Raji (cell line): ENCODE measurements around the gene CUX1.

Experiments used
- POLR2A ChIP-seq: IDR thresholded peaks from 2 replicates; pipeline ENCODE4 v1.6.1; 2011; ENCODE audit warnings: low read depth, low read length, control low read depth; ENCODE audit not compliant: insufficient read depth

CUX1 gene

DNA sequence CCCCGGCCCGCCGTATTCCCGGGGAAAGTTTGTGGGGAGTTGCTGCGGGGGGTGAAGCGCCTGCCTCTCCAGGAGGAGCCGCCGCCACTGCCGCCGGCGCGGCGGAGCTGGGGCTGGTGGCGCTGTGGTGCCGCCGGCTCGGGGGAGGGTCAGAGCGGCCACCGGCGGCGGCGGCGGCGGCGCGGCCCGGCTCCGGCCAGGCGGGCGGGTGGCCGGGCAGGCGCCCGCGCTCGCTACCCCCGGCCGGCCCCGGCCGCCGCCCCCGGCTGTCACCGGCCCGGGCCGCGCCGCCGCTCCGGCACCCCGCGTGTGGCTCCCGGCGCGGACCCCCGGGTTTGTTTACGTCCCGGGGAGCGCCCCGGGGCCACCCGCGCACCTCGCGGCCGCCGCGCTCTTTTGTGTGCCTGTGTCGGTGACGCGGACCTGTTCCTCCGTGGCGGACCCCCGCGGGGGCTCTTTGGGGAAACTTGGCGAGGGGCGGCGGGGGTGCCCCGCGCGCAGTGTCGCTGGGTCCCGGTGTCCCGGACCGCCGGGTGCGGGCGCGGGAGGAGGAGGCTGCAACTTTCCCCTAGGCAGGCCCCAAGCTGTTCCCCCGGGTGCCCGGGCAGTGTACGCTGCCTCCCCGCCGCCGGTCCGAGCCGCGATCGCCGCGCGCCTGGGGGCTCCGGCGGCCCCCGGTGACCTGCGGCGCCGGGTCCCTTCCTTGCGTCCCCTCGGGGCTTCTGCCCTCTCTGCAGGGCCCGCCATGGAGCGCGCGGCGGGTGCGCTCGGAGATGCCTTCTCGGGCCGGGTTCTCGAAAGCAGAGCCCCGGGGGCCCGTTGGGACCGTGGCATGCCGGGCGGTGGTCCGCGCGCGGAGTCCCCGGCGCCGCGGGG lies 593 bp upstream of the CUX1 start:
- TF ChIP-seq POLR2A, result no peak

- no peak for TF ChIP-seq POLR2A
Observed at GRCh38 chr7:101818287-101819071, 1.1 kb downstream of the CUX1 start.

DNA sequence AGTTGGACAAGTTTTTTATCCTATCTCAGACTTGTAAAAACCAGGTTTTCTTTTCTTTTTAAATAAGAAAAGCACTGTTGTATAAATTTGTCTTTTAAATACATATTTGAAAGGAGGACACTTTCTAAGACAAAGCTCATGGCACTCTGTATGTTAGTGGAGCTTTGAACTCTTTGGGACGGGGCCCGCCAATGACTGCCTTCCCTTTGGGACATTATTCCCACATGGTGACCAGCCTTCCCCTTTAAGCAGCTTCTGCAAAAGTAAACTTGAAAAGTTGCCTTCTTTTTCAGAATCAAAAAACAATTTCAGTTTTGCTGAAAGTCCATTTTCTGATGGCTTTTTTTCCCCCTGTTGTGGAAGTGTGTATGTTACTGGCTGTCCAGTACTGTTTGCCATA lies 1.8 kb downstream of the CUX1 start:
- no peak for TF ChIP-seq POLR2A

- TF ChIP-seq POLR2A, result no peak
Observed at GRCh38 chr7:101819913-101820522, 2.6 kb downstream of the CUX1 start.

DNA sequence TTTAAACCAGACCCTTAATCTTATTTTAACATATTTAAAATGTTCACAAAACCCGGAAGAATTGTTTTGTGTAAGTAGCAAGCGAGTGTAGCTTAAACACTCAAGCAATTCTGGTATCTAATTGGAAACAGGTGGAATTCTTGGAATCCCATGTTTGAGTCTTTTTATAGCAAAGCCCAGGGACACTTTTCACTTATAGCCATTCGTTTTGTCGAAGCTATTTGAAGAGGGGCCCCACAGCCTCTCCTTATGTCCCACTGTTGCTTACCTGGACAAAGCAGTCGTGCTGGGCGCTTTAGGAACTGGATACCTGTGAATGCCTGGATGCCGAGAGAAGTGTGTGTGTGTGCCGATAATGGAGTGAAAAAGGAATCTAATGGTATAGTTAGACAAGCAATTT lies 3.3 kb downstream of the CUX1 start:
- no peak for TF ChIP-seq POLR2A

DNA sequence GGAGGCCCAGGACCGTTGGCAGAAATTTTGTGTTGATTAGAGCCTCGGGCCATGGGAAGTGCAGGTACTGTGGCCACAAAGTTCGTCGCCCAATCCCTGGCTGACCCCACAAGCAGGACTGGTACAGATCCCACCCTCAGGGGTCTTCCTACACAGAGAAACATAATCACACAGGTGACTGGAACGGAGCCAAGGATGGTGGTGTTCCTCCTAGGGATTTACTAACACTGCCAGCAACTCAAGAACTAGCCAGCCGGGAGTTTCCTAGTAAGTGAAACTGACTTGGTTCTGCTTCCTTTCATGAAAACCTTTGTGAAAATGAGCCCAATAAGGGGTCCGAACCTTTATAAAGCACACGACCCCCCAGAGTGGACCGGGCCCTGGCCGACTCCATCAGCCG lies 5.7 kb downstream of the CUX1 start:
- no peak for TF ChIP-seq POLR2A

DNA sequence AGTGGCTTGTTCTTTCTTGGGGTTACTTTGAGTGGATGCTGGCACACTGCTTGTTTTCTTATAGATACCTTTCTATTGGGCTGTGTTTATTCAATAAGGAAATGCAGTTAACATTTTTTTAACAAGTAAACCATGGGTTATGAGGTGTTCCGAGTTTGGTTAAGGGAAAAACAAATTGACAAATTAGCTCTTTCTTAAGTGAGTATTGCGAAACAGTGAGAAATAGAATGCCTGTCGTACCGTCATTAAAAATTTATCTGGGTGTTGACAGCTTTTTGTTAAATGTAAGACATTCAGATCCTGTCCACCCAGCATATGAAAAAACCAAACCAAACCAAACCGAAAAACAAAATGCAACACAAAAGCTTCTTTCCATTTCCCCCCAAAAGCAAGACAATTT lies 6.2 kb downstream of the CUX1 start:
- TF ChIP-seq POLR2A, result no peak

GRCh38 chr7:101824440-101824839 lies 7.0 kb downstream of the CUX1 start:
- no peak for TF ChIP-seq POLR2A

DNA sequence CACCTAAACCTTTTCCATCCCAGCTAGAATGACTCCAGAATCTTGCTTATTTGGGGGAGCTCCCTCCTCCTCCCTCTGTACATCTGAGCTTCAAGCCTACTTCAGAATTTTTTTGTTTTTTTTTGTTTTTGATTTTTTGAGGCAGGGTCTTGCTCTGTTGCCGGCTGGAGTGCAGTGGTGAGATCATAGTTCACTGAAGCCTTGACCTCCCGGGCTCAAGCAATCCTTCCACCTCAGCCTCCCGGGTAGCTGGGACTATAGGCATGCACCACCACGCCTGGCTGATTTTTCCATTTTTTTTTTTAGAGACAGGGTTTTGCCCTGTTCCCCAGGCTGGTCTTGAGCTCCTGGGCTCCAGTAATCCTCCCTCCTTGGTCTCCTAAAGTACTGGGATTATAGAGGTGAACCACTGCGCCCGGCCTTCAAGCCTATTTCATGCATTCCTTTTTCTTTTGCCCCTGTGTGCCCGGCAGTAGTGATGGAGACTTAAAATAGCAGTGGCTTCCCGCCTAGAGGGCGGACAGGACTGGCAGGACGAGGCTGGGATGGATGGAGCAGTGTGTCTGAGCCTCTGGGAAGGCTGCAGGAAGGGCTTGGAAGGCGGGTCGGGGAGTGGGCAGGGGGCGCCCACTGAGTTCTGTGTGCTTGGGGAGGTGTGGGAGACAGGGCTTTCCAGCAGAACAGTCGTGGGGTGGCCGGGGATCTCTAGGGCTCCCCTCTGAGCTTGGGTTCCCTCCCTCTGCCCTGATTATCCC lies 8.8 kb downstream of the CUX1 start:
- no peak for TF ChIP-seq POLR2A

DNA sequence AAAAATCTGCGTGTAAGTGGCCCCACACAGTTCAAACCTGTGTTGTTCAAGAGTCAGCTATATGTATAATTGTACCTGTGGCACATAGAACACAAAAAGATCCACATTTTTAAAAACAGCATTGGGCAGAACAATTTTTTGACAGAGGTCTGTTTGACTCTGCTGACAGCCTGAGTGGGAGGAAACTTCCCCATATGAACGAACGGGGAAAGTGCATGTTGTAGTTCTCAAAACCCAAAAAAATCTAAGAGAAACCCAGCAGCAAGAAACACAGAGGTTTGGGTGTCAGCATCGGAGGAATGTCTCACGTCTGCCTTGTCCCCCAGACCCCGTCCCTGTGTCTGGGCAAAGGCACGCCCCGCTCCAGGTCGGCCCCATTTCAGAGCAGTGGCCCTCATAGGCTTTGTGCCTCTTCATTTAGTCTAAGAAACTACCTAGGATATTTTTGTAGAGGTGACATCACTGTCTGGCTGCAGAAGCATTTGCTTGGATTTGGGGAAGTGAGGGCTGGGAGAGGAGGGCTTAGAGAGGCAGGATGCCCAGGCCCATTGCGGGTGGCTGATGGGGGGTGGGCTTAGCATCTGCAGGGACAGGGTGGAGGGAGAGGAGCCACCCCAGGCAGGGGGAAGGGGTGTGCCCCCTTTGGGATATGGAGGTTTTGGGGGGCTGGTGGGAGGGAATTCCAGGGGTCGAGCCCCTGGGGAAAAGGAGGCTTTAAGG lies 11.0 kb downstream of the CUX1 start:
- TF ChIP-seq POLR2A, result no peak

- no peak for TF ChIP-seq POLR2A
Observed at GRCh38 chr7:101829374-101829773, 11.9 kb downstream of the CUX1 start.

GRCh38 chr7:101829821-101830220 lies 12.4 kb downstream of the CUX1 start:
- no peak for TF ChIP-seq POLR2A

DNA sequence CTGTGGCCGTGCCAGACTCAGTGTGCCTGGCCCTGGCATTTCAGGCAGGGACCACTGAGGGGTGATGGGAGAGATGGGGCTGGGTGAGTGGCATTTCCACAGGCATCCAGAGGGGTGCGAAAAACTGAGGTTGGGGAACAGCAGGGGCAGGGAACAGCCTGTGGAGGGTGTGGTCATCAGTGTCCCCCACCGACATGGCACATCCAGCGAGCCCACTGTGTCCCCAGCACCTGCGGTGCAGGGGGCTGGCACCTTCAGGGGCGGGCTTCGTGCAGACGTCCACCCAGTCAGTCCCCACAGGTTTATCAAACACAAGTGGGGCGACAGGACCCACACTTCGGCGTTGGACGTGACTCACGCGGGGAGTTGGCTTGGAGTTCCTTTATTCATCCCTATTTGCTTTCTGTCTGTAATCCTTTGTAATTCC lies 14.8 kb downstream of the CUX1 start:
- no peak for TF ChIP-seq POLR2A

GRCh38 chr7:101832685-101833375 lies 15.4 kb downstream of the CUX1 start:
- no peak for TF ChIP-seq POLR2A

DNA sequence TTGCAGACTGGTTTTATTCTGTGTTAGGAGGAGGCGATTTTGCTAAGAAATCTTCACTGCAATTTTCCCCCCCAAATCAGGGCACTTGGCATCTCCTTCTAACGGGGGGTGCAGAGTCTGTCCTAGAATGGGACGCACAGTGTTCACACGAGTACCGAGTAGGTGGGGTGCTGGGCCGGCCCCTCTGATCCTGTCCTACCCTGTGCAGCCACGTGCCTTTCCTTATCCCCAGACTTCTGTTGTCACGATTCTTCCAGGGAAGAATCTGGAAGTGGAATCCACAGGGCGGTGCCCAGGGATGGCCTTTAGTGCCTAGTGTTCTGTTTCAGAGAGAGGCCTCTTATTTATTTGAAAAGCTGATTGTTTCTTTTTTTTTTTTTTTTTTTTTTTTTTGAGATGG lies 16.4 kb downstream of the CUX1 start:
- TF ChIP-seq POLR2A, result no peak
